SK-N-SH treated with all-trans-retinoic acid at 6 μM for 48 hours (cell line): ENCODE results near the gene PRKRIP1.
"Not testable (repeated sequence)": the region's sequence is repeated elsewhere in the genome, so short reads cannot be mapped to it uniquely, and the experiment has no call there.

Experiments
- ARNTL ChIP-seq: fragments of 450-650 bp; formaldehyde crosslinking; IDR thresholded peaks from 2 replicates; pipeline ENCODE4 v1.5.0; 2020; ENCODE audit warnings: low read depth, mild to moderate bottlenecking, moderate library complexity, borderline replicate concordance
- CSDC2 ChIP-seq: fragments of 250-450 bp; sonication (Bioruptor Pico); IDR thresholded peaks from 2 replicates; pipeline ENCODE4 v1.5.0; 2020; ENCODE audit warnings: mild to moderate bottlenecking, moderate library complexity
- ISL1 ChIP-seq: fragments of 250-450 bp; sonication (Bioruptor Pico); IDR thresholded peaks from 2 replicates; pipeline ENCODE4 v2.1.2; 2022; ENCODE audit warnings: mild to moderate bottlenecking, moderate library complexity
- PATZ1 ChIP-seq: fragments of 250-450 bp; sonication (Bioruptor Pico); IDR thresholded peaks from 2 replicates; pipeline ENCODE4 v1.8.0; 2020; ENCODE audit warnings: mild to moderate bottlenecking, moderate library complexity, borderline replicate concordance
- TSHZ2 ChIP-seq: fragments of 250-450 bp; sonication (Bioruptor Pico); IDR thresholded peaks from 2 replicates; pipeline ENCODE4 v1.5.0; 2020; ENCODE audit warnings: mild to moderate bottlenecking, moderate library complexity
- ZNF70 ChIP-seq: fragments of 450-650 bp; formaldehyde crosslinking; IDR thresholded peaks from 2 replicates; pipeline ENCODE4 v1.5.0; 2020; ENCODE audit warnings: mild to moderate bottlenecking, moderate library complexity
- ZNF8 ChIP-seq: fragments of 450-650 bp; formaldehyde crosslinking; IDR thresholded peaks from 2 replicates; pipeline ENCODE4 v1.5.0; 2020; ENCODE audit warnings: mild to moderate bottlenecking, moderate library complexity

- not testable (repeated sequence) for TF ChIP-seq CSDC2; ISL1 (CRISPR knock-in tag); ZNF70 (CRISPR knock-in tag); TSHZ2 (CRISPR knock-in tag); ARNTL (CRISPR knock-in tag); ZNF8 (CRISPR knock-in tag); PATZ1 (CRISPR knock-in tag)
These were observed 49.2 kb upstream of the PRKRIP1 start for GRCh38 chr7:102346983-102347382.
